Measurements from ENCODE around the gene DCTPP1.

GRCh38 chr16:30401768-30402425 is 27.9 kb downstream of the DCTPP1 start:
- TF ChIP-seq CTCF (IDR thresholded peaks at IDR 0.05; ENCODE audit: poor library complexity, severe bottlenecking) (no peak), POLR2AphosphoS5 (IDR thresholded peaks at IDR 0.05) (no peak), SMC3 (conservative IDR thresholded peaks at IDR 0.05; ENCODE audit: poor library complexity) (no peak), EZH2 (IDR thresholded peaks at IDR 0.05; ENCODE audit: borderline replicate concordance, insufficient read depth, low read length, poor library complexity, severe bottlenecking) (no peak), MXI1 (conservative IDR thresholded peaks at IDR 0.05; ENCODE audit: poor library complexity, severe bottlenecking) (no peak), TAF1 (IDR thresholded peaks at IDR 0.05; ENCODE audit: low read depth) (no peak), REST (IDR thresholded peaks at IDR 0.05; ENCODE audit: borderline replicate concordance) (no peak)
